ENCODE data around the gene ASAP2.

GRCh38 chr2:9365498-9366019 lies 158.9 kb downstream of the ASAP2 start:
- TF ChIP-seq POLR2AphosphoS5 (IDR thresholded peaks at IDR 0.05; ENCODE audit: low read depth, low read length) (no peak), POLR2A (IDR thresholded peaks at IDR 0.05; ENCODE audit: low read depth, low read length) (no peak), TAF1 (IDR thresholded peaks at IDR 0.05; ENCODE audit: borderline replicate concordance, low read depth, low read length) (no peak)
